GM19438 (cell line): ENCODE data around the gene CDH8.

Experiments used
- ATAC-seq: cut with Tn5 transposase; IDR thresholded peaks from one replicate; pipeline ENCODE4 v1.9.1; 2021; ENCODE audit warnings: low read depth; ENCODE audit not compliant: unreplicated experiment

The CDH8 gene

DNA sequence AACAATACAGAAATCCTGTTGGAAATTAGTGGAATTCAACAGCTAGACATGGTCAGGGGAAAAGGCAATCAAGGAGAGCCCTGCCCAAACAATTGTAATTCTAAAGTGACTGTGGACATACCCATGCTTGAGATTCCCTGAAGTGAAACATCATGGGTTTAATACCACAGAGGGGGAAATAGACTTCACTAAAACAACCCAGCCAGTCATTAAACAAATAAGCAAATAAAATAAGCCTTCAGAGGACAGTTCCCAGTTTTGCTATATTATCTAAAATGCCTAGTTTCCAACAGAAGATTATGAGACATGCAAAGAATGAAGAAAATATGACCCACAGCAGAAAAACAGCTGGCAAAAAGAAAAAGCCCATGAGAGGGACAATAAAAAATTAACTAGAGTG, 376.3 kb downstream of the CDH8 start:
- ATAC-seq: no peak

DNA sequence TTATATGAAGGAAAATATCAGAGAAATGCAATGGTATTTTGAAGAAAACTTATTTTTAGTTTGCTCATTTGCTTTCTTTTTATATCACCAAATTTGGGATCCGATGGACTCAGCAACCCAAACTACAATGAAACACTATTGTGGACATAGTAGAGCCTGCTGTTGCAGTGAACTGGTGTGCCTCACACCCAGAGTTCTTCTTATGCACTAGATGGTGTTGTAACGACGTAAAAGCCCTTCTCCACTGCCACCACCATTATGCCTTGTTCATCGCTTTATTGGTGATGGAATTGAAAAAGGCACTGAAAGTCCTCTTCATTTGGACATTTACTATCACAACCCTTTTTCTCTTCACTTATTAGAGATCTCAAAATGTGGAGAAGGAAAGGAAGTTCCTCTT, 381.3 kb downstream of the CDH8 start:
- ATAC-seq: no peak

- no peak for ATAC-seq
These were observed 382.7 kb downstream of the CDH8 start for GRCh38 chr16:61653544-61653943.

- no peak for ATAC-seq
These were observed 390.7 kb downstream of the CDH8 start for GRCh38 chr16:61645561-61645960.

DNA sequence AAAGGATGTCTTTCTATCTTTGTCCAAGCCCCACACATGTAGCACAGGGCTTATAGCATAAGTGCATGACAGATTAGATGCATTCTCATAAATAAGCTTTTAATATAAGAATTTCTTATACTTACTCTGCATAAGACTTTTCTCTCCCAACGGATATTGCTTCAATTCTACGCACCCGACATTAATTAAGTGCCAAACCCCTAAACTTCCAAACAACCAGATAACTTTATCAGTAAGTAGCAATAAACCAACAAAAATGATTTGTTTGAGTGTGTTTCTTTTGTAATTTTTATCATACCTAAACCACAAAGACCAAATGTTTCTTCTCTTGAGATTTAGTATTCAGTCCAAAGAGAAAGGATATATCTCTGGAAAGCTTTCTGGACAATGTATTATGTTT, 391.5 kb downstream of the CDH8 start:
- ATAC-seq: no peak

DNA sequence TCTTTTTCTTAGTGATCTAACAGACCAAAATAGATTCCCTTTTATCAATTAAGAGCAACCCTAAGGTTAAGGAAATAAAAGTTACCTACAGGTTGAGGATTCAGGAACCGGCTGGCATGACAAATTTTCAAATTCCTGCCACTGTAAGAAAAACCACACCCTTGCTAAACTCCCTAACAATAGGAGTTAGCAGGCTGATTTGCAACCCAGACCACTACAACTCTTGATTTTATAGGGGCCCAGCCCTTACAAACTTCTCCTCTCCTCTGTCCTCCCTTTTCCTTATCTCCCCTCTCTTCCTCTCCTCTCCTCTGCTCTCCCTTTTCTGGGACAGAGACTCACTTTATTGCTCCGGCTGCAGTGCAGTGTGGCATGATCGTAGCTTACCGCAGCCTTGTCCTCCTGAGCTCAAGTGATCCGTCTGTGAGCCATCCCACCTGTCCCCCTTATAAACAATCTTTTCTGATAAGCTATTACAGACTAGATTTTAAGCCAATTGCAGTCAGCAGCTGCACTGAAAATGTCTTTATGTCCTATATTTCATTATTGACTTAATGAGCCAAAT, 418.9 kb downstream of the CDH8 start:
- ATAC-seq: no peak

DNA sequence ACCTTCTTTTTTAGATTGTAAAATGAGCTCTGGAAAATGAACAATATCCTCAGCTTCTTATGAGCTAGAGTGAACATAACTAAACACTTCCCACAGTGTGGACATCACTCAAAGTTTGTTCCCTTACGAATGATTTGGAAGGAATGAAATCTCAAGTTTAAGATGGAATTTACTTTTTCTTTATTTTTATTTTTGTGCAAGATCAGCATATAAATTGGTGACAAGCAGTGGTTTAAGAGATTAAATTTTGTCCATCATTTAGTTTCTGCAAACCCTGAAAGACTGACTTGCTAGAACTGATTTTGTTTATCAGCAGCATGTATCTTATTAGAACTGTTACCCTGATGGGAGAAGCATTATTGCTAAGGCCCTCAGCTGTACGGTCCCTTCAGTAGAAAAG, 420.1 kb downstream of the CDH8 start:
- no peak for ATAC-seq

DNA sequence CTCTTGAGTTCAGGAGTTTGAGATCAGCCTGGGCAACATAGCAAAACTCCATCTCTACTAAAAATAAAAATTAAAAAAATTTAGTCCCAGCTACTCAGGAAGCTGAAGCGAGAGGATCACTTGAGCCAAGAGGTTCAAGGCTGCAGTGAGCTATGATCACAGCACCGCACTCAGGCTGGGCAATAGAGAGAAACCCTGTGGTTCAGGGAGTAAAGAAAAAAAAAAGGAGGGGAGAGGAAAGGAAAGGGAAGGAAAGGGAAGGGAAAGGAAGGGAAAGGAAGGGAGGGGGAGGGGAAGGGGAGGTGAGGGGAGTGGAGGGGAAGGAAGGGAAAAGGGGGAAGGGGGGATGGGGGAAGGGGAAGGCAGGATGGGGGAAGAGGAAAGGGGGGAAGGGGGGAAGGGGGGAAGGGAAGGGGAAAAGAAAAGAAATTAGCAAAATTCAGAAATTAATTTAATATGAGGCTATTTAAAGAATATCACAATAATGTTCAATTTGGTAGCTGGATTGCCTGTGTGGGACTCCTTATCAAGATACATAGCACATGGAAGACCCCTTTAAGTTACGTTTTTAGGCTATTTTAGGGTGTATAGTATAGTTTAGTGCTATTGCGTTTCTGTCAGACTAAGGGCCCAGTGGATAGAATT, 424.3 kb downstream of the CDH8 start:
- no peak for ATAC-seq

GRCh38 chr16:61606581-61606980, 429.7 kb downstream of the CDH8 start:
- no peak for ATAC-seq
